ENCODE measurements around the gene CDC42BPG.
A peak's percentile ranks its signal among the peaks of the same experiment; 100 is the strongest.

Gene CDC42BPG

DNA sequence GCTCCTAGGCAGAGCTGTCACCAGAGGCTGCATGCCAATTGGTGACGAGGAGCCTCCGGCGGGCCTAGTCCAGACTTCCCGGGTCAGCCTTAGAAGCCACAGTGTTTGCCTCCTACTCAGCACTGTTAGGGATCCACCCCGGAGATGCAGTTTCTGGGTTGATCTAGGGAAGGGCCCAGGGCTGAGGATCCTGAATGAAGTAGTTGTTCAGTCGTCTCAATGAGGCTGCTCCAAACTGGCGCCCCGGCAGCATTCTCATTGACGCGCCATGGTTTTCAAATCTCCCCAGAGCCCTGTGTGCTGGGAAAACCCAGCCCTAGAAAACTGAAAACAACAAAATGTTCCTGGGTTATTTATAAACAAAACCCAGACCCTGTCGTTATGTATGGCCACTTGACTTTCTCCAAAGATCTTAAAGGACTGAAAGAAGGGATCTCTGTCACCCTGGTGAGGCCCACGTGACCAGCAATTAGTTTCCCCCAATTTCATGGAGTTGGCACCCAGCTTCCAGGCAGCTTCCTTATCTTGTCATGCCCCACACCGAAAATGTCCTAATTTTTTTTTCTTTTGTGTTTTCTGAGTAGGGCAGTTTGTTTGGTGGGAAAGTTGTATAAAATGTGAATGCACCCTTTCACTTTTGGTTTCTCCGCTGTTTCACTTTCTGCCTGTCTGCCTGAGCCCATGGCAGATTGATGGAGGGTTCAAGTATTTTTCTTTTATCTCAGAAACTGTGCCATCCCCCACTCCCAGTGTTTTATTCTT, 36.0 kb upstream of the CDC42BPG start:
- peak in 7 of 58 donors; percentile 13 to 50 (median 24) for DNase-seq

DNA sequence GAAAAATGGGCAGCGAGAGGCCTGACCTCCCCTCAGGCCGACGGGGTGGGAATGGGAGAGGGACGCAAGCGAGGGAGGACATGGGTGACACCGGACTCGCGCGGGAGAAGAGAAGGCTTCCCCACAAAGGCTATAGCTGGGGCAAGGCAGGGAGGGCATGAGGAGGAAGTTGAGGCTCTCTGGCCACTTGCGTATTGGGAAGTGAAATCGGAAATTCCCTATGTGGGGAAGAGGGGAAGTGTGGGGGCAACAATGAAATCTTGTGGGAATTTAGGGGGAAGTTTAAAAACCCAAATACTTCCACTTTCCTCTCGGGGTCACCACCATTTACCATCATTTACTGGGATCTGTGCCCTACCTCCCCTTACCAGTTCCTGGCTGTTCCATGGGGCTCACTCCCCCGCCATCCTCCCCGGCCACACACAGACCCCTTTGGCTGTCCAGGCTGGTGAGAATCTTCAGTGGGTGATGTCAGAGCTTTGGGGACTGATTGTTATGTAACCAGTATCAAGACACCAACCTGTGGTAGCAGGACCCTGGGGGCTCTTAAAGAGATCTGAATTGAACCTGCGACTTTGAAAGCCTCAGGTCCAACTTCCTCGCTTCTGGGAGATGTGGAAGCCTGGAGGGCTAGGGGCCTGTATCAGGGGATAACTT, 34.9 kb upstream of the CDC42BPG start:
- peak in 6 of 58 donors; percentile 50 to 73 (median 62) for DNase-seq

DNA sequence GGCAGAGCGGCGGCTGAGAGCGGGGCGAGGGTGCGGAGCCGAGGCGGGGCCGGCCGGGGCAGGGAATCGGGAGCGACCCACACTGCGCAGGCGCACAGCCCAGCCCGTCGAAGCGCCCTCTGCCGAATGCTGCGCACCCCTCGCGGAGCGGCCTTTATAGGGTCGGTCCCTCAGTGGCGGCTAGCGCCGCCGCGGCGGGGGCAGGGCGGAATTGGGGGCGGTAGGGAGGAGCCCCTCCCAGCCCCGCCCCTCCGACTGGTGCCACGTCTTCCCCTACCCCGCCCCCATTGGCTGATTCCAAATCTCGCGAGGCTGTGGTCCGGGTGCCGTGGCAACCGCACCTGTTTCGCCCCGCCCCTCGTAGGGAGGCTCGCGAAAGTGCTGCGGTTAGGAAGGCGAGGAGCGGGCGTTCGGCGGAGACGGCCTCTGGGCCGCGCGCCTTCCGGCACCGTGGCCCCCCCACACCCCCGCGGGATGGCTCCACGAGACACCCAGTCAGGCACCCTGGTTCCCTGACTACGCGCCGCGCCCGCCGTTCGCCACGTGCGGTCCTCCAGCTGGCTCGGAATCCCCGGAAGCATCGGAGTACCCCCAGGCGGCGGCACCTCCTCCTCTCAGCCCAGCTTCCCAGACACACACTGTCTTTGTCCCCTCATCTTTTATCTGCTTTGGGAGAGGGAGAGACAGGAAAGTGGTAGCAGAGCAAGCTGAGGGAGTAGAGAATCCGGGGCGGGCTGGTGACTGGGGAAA, 34.2 kb upstream of the CDC42BPG start, which contains the start of gene EHD1:
TSS of gene EHD1 (minus strand) at position 128 of the 750 bp plus-strand sequence. CDS start 157 bp downstream, outside the sequence.
- peak; percentile 83 to 100 (median 98) for DNase-seq

DNA sequence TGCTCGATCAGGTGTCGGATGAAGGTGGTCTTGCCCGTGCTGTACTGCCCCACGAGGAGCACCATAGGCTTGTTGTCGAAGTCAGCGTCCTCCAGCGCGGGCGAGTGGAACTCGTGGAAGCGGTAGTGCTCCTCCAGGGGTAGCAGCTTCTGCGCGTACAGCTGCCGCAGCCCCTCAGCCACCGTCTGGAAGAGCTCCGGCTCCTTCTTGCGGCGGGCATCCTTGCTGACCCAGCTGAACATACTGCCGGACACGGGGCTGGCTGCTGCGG, 33.7 kb upstream of the CDC42BPG start:
- DNase-seq = peak in 5 of 58 donors; percentile 49 to 76 (median 69)

DNA sequence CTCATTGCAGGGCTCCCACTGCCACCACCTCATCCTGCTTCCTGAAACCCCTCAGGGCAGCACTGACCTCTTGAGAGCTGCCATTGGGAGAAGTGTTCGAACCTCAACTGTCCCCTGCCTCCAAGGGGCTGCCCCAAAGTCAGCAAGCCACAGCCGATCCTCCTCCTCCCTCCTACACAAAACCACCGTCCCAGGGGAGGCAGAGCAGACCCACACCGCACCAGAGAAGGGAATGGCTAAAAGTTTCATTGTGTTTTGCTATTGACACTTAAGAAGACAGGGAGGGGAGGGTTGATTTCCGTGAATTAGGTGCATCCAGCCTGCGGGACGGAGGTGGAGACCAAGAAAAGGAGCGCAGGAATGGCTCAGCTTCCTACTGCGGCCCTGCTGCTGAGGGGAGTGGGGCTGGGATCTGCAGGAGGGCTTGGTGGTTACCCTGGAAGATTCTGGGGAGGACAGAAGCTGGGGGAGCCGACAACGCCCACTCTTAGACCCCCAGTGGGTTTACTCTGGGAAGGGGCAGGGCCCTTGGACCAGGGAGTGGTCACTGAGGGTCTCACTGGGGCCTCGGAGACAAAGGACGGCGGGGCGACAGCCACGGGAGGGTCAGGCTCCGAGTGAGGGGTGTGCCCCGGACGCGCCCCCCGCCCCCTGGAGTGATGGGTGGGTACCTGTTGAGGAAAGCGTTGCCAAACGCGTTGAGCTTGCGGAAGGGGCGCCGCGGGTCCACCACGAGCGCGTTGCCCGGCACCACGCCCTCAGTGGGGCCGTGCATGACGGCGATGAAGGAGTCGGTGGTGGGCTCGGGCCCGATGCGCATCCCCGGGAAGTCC, 33.2 kb upstream of the CDC42BPG start:
- peak in 4 of 58 donors; percentile 49 to 58 (median 50) for DNase-seq

DNA sequence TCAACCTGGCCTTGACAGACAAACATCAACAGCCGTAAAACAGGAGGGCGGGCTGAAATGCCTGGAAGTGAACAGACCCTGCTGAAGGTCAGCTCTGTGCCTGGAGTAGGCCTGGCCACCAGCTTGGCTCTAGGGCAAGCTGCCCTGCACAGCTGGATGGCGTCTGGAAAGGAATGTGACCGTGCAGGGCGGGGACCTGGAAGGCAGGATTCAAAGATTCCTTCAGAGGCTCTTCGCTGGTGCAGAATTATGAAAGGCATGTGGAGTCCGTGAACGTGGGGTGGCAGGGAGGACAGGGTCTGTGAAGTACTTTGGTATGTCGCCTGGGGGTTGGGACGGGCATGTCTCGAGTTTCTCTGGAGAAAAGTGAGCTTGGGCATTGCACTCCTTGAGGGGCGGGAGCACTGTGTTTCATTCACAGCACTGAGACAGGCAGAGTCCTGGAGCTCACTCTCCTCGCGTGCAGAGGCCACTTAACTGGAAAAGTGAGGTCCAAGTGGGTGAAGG, 32.4 kb upstream of the CDC42BPG start:
- DNase-seq = peak in 3 of 58 donors; percentile 24 to 44 (median 28)

DNA sequence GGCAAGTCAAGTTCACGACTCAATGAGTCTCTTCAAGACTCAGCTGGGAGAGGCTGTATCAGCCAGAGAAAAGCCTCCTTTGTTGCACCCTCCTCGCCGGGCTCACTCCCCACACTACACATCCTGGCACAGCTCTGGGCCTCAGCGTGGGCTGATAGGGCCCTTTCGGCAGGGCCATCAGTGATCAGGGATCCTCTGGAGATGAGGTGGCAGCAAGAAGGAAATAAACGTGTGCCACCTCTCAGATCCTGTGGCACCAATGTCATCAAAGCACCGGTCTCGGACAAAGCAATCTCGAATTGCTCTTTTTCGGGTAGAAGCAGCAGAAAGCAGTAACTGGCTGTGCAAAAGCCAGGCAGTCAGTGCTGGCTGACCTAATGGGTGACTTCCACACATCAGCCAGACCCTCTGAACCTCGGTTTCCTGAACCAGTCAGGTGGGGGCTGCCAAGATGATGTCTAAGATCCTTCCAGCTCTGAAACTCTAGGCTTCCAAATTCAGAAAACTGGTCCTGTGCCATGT, 31.8 kb upstream of the CDC42BPG start:
- DNase-seq = peak in 28 of 58 donors; percentile 8 to 66 (median 32)

DNA sequence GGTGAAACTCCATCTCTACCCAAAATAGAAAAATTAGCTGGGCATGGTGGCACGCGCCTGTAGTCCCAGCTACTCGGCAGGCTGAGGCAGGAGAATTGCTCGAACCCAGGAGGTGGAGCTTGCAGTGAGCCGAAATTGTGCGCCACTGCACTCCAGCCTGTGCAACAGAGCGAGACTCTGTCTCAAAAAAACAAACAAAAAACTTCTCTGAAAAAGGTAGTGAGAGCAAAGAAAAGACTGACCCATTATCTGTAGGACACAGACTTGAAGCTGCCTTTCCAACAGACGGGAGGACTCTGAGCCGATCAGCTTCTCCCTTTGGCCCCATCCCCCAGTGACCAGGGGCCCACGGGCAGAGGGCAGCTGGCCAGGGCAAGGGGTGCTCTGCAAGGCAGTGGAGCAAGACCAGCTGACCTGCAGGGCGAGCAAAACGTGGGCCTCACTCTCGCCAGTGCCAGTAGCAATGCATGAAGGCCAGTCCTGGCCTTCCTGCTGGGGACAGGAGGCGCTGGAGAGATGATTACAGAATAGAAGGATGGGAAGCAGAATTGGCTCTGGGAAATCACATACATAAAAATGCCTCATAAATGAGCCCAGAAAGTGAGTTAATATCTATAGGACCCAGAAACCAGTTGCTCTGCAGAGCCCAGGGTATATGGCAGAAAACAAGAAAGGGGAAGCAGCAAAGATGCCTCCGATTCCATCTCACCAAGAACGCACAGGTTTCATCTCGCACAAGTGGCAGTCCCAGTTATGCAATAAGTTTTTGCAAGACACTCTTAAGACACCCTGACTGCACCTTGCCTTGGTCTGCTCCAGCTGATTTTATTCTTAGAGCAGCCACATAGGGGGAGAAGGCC, 31.1 kb upstream of the CDC42BPG start:
- DNase-seq = peak in 4 of 58 donors; percentile 20 to 45 (median 24)

DNA sequence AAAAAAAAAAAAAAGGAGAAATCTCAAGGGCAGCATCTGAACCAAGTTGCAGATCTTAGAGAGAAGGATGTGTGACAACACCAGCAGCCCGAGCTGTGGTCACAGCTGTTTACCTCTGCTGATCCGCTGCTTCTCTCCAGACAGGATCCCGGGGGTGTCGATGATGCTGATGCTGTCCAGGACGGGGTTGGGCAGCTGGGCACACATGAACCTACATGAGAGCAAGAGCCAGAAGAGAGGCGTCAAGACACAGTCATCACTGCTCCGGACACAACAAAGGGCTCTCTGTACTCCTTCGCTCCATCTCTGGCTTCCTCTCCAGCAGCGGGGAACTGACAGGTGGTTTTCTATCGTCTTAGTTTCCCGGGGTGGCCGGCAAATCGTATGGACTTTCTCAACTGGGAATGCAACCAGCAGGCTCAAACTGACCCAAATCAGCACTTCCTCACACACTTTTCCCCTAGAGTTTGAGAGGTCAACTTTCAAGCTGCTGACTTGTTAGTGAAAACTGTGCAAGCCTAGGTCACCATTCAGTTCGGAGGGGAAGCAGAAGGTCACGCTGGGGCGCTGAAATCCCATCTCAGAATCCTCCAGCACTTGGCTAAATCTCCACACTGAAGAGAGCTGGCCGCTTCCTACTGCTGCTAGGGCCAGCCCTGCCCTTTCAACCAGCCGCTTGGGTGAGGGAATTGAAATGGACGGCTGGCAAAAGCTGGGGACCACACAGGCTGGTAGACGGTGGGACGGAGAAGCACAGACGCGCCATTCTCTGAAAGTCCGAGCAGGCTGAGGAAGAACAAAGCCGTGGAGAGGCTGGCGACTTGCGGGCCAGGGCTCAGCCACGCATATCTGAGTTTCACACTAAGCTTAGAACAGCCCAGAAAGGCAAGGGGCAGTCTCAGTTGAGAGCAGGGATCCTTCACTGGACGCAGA, 30.1 kb upstream of the CDC42BPG start:
- peak in 45 of 58 donors; percentile 17 to 84 (median 49) for DNase-seq

DNA sequence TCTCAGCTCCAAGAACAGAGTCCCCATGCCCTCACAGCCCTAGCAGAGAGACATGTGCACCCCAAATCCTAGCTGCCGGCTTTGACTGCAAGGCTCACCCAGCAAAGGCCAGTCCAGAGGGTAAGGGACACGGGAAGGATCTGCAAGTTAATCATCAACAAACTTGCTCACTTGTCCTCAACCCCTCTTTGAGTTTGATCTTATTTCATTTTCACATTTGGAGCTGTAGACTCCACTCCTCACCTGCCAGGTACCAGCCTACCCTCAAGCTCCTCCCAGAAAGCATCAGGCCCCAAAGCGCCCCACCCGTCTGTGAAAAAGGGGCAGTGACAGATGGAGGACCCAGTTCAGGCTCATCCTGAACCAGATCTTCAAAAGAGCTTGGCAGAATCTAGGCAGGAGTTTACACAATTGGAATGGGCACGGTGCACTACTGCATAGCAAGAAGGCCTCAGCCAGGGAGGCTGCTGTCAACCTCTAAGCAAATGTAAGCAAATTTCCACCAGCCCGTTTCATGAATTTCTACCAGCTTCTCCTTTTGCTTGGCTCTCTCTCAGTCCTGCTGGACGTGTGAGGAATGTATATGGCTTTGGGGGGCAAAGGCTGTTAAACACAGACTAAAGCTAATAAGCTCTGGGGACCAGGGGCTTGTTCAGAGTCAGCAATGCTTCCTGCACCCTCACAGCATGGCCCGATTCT, 28.5 kb upstream of the CDC42BPG start:
- DNase-seq = no peak

DNA sequence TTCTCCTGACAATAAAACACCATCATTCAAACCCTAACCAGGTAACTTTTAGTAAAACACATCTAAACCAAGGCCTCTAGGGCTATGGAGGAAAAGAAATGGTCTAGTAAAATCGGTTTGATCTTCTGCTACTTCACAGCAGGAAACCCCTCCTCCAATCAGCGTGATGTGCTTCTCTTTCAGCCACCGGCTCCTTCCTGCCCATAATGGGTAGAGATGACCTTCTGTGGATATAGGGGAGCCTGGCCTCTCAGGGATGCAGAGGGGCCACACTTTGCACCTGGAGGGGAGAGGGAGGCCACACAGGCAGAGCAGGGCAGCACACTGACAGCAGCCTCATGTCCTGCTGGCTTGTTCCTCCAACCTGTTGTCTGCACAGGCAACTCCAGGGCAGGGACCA, 27.0 kb upstream of the CDC42BPG start:
- no peak for DNase-seq

DNA sequence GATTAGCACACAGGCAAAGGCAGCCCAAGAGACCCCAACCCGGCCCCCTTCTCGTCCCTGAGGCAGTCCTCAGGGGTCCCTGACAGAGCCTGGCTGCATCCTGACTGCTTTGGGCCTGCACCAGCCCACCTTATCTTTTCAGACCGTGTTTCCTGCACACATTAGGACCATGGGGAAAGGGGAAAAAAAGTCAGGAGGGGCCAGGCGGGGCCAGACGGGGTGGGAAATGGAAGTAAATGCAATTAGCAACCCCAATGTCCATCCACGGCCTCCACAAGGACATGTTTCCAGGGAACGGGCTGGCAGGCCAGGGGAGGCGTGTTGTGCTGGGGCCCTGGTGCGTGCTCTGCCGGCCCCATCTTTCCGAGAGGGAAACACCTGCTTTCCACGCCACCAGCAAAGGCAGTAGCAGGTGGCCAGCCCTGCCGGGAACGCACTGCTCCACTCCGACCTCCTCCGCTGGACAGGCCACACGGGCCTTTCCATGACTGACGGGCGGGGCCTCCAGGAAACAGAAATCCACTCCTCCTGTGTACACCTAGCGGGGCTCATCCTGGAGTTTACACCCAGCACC, 26.5 kb upstream of the CDC42BPG start:
- DNase-seq = no peak

DNA sequence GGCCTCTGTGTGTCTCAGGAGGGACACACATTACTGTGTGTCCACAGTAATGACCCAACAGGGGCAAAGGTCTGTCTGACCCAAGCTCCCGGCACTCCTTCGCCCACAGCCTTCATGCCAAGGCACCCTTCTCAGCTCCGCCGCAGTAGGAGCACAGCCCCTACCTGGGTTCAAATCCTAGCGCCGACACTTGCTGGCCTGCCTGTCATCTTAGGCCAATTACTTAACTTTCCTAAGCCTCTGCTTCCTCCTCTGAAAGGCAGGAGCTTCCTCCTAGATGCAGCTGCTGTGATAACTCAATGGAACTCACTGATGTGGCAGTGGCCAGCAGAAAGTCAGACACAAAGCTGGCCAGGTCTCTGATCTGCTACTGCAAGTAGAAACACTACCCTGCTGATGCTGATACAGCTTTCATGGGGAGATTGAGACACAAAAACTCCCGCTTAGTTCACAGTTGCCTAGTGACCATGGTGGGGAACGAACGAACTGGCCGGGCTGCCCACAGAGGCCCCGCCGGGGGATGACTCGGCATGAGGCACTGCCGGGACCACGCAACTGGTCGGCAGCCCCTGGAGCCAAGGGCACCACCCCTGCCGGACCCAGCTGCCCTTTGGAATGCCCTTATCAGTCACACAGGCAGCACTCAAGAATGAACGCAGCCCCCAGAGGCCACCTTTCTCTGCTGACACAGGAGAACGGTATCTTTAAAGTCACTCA, 25.9 kb upstream of the CDC42BPG start:
- DNase-seq = no peak

DNA sequence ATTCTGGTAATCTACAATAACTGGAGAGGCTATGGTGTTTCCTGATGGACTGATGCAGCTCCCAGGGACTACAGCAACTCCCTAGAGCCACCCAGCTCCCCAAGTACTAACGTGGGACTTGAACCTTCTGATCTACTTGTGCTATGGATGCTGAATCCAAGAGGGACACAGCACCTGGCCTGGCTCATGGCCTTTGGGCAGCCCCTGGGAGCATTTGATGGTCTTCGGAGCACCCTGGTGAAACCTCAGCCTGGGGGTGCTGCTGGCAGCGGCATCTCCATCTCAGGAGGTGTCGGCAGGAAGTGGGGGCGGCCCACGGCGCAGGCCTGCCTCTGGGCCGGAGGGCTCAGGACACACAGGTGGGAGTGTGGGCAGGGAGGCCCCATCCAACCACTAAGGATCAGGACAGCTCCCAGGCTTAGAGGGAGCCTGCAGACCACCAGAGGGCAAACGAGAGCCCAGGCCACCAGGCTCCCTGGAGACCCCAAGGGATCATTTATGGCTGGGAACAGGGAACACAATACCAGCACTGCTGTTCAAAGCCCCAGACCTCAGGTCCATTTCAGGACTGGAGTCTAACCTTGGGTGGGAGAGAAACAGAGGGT, 25.2 kb upstream of the CDC42BPG start:
- DNase-seq = no peak

DNA sequence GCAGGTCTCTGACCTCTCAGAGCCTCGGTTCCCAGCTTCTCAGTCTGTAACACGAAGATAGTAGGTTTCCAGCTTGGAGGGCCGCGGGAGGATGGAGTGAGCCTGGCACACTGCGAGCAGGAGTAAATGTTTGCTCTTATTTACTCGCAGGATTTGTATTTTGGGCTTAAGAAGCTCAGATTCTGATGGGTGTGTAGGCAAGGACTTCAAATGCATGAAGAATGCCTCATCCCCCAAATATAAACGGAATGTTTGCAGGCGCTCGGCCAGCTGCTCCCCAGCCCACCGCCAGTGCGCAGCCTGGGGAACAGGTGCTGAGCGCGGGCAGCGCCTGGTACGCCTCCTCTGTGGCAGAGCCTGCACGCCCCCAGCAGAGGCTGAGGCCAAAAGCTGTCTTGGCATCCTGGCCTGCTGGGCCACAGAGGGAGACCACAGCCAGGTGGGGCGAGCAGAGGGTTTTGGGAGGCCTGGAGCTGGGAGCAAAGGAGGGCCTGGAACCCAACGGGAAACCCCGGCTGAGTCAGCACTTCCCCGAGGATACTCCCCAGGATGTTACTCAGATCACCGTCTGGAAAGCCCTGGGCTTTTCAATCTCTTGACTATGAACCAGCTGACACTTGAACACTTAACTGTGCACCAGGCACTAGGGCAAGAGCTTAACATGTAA, 24.6 kb upstream of the CDC42BPG start:
- peak in 21 of 58 donors; percentile 5 to 72 (median 38) for DNase-seq
